ENCODE measurements around the gene TMEM50A. TPM values are rescaled to one million over a fixed set of nuclear protein-coding genes. Genes with fewer than 3 reads are reported as not detected.

The TMEM50A gene
- total and polyA plus RNA-seq, 2 donors (not counting 3 experiments of a cell fraction or from before 2014, with no cell fraction given) = 125 to 140 TPM

DNA sequence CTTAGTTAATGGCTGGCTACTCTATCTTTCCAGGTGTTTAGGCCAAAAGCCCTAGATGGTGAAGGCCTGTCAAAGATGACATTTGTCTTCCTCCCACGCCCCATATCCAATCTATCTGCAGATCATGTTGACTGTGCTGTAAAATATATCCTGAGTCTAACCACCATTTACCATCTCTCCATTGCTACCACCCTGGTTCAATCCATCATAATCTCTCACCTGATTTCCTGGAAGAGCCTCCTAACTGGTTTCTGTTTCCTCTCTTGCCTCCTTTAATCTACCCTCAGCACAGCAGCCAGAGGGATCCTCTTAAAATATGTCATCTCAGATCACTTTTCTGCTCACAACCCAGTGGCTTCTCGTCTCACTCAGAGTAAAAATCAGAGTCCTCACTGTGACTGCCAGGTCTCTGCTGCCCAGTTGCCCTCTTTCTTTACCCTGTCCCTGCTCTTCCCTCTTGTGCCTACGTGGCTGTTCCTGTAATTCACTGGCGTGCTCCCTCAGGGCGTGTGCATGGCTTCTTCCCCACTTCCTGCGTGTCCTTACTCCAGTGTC is 17.8 kb downstream of the TMEM50A start:
- no peak overlapping the region for H3K4me3 ChIP-seq (replicated peaks in 1 of 3; ENCODE audit: insufficient read depth in 1 of 3, low read depth in 1 of 3, low read length in 3 of 3)
- peaks cover 9 to 10% of the 10 kb centered on the region in 2 experiments for H3K36me3 ChIP-seq (ENCODE audit: control insufficient read depth in 2 of 2, extremely low read depth in 1 of 2, insufficient read depth in 2 of 2, low read length in 2 of 2)
- DNase-seq (ENCODE audit: low read depth, low spot score) (no peak), FAIRE-seq (no peak)
- H3K79me2 ChIP-seq (ENCODE audit: control insufficient read depth, insufficient read depth, low read length) = no peaks in the 10 kb centered on the region
- ChIA-PET CTCF (no interaction called here), POLR2A (no interaction called here)
- H3K27me3 ChIP-seq (ENCODE audit: control insufficient read depth in 2 of 2, insufficient read depth in 2 of 2, low read length in 2 of 2) = no peaks in the 10 kb centered on the region
- no peak overlapping the region for H3K27ac ChIP-seq (ENCODE audit: insufficient read depth, low read depth, low read length)
- intact Hi-C loops (cut with micrococcal nuclease) = no loop called here
- H4K20me1 ChIP-seq (replicated peaks; ENCODE audit: control insufficient read depth, extremely low read depth, insufficient read depth, low read length) = peaks cover 2% of the 10 kb centered on the region
- H3K9ac ChIP-seq (replicated peaks; ENCODE audit: extremely low read depth, insufficient read depth, low read length) = no peak overlapping the region
- no peak overlapping the region for H2AFZ ChIP-seq (ENCODE audit: low read depth, low read length)
- TF ChIP-seq FOS (IDR thresholded peaks at IDR 0.05; ENCODE audit: borderline replicate concordance, insufficient read depth, low read length) (no peak), GATA2 (IDR thresholded peaks at IDR 0.05; ENCODE audit: insufficient read depth, insufficient read length, low read depth, low read length) (no peak), JUN (IDR thresholded peaks at IDR 0.05; ENCODE audit: borderline replicate concordance, insufficient read depth, insufficient read length, low read depth) (no peak), POLR2AphosphoS5 (IDR thresholded peaks at IDR 0.05; ENCODE audit: insufficient read depth, low read depth, low read length) (no peak), EZH2 (IDR thresholded peaks at IDR 0.05; ENCODE audit: borderline replicate concordance, low read depth, low read length, severe bottlenecking) (no peak), POLR2A (IDR thresholded peaks at IDR 0.05; ENCODE audit: low read depth, low read length) (no peak)
- TF ChIP-seq, protein P1, sequence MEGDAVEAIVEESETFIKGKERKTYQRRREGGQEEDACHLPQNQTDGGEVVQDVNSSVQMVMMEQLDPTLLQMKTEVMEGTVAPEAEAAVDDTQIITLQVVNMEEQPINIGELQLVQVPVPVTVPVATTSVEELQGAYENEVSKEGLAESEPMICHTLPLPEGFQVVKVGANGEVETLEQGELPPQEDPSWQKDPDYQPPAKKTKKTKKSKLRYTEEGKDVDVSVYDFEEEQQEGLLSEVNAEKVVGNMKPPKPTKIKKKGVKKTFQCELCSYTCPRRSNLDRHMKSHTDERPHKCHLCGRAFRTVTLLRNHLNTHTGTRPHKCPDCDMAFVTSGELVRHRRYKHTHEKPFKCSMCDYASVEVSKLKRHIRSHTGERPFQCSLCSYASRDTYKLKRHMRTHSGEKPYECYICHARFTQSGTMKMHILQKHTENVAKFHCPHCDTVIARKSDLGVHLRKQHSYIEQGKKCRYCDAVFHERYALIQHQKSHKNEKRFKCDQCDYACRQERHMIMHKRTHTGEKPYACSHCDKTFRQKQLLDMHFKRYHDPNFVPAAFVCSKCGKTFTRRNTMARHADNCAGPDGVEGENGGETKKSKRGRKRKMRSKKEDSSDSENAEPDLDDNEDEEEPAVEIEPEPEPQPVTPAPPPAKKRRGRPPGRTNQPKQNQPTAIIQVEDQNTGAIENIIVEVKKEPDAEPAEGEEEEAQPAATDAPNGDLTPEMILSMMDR (IDR thresholded peaks at IDR 0.05; ENCODE audit: extremely low read depth in 1 of 2, insufficient read depth in 1 of 2, low read depth in 1 of 2, low read length in 2 of 2) = no peak
- TF ChIP-seq, protein P2, sequence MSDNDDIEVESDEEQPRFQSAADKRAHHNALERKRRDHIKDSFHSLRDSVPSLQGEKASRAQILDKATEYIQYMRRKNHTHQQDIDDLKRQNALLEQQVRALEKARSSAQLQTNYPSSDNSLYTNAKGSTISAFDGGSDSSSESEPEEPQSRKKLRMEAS (IDR thresholded peaks at IDR 0.05; ENCODE audit: insufficient read depth, insufficient read length) = no peak
- H3K4me2 ChIP-seq (ENCODE audit: insufficient read depth, low read length) = no peak overlapping the region
- peaks cover 6% of the 10 kb centered on the region for H3K4me1 ChIP-seq (ENCODE audit: control insufficient read depth, extremely low read depth, insufficient read depth, low read length)
- H3K9me1 ChIP-seq (replicated peaks; ENCODE audit: control insufficient read depth, extremely low read depth, insufficient read depth, low read length) = peaks cover 4% of the 10 kb centered on the region
- dilution Hi-C loops (cut with MboI; ENCODE audit: extremely low pct_ligation_motif_present, low sequenced_read_pairs) = no loop called here
- H3K9me3 ChIP-seq (replicated peaks; ENCODE audit: control insufficient read depth, insufficient read depth, low read length) = no peaks in the 10 kb centered on the region
- no TSS peak for BruUV-seq (replicated peaks)

Measured in endothelial cell of umbilical vein (primary cell).